SW 1271 (cell line): ENCODE measurements around the gene RGS8.

ENCODE experiments used
- DNase-seq, 2 experiments: peaks; one replicate each; lab custom pipeline; 2025; lab: John Stamatoyannopoulos, UW

RGS8 gene

GRCh38 chr1:182684116-182684828 is at the start of gene RGS8:
Gene RGS8, minus strand, starts transcription at chr1:182684587. Its CDS starts 14,938 bp downstream, at chr1:182669649.
- DNase-seq = no peak

- DNase-seq = no peak
Observed at GRCh38 chr1:182731852-182732575, 47.6 kb upstream of the RGS8 start.

GRCh38 chr1:182726912-182727311 is 42.5 kb upstream of the RGS8 start:
- no peak for DNase-seq

- no peak for DNase-seq
Observed at GRCh38 chr1:182725259-182726255, 41.2 kb upstream of the RGS8 start.

- no peak for DNase-seq
Observed at GRCh38 chr1:182724215-182724614, 39.8 kb upstream of the RGS8 start.

- DNase-seq = no peak
Observed at GRCh38 chr1:182723200-182723599, 38.8 kb upstream of the RGS8 start.

- DNase-seq = no peak
Observed at GRCh38 chr1:182721525-182721924, 37.1 kb upstream of the RGS8 start.

- DNase-seq = no peak
Observed at GRCh38 chr1:182720463-182720862, 36.1 kb upstream of the RGS8 start.

GRCh38 chr1:182719553-182719952 is 35.2 kb upstream of the RGS8 start:
- DNase-seq = no peak

- no peak for DNase-seq
Observed at GRCh38 chr1:182718311-182718710, 33.9 kb upstream of the RGS8 start.

- DNase-seq = no peak
Observed at GRCh38 chr1:182716740-182717720, 32.6 kb upstream of the RGS8 start.

GRCh38 chr1:182715531-182715930 is 31.1 kb upstream of the RGS8 start:
- DNase-seq = no peak

GRCh38 chr1:182714546-182714945 is 30.2 kb upstream of the RGS8 start:
- no peak for DNase-seq

GRCh38 chr1:182713939-182714338 is 29.6 kb upstream of the RGS8 start:
- DNase-seq = no peak

- no peak for DNase-seq
Observed at GRCh38 chr1:182713492-182713891, 29.1 kb upstream of the RGS8 start.

- DNase-seq = no peak
Observed at GRCh38 chr1:182709855-182710254, 25.5 kb upstream of the RGS8 start.

GRCh38 chr1:182709225-182709764 is 24.9 kb upstream of the RGS8 start:
- no peak for DNase-seq

- no peak for DNase-seq
Observed at GRCh38 chr1:182707122-182707521, 22.7 kb upstream of the RGS8 start.

GRCh38 chr1:182704677-182705076 is 20.3 kb upstream of the RGS8 start:
- DNase-seq = no peak

GRCh38 chr1:182703539-182703938 is 19.2 kb upstream of the RGS8 start:
- no peak for DNase-seq
